GM18951 (cell line): Measurements from ENCODE around the gene PLA2G2A.

Source experiments
- POLR2A ChIP-seq: IDR thresholded peaks from 4 replicates; pipeline ENCODE4 v1.6.1; 2011; ENCODE audit warnings: mild to moderate bottlenecking; ENCODE audit not compliant: insufficient read length, insufficient read depth; ENCODE audit errors: extremely low read depth
- in situ Hi-C: fragments of 300-500 bp; cut with MboI; formaldehyde crosslinking; loops from one replicate; pipeline ENCODE4 v1.12.0; 2022; ENCODE audit warnings: low sequenced_read_pairs, mixed read lengths, inconsistent platforms; ENCODE audit not compliant: unreplicated experiment

PLA2G2A gene

DNA sequence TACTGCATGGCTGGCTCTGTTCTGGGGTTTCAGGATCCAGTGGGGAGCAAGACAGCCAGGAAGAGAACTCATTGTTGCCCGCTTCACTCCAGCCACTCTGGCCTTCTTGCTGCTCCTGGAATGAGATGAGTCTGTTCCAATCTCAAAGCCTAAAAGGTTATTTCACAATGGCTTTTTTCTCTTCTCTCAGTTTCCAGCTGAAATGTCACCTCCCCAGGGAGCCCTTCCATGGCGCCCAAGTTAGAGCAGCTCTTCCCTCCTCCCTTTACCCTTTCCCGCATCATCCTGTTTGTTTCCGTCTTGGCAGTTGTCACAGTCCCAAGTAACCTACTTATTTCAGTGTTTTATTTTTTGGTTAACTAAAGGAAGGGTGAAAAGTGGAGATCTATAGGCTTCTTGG lies 15.8 kb downstream of the PLA2G2A start:
- no peak for TF ChIP-seq POLR2A
- in situ Hi-C loops, result no loop called here

- in situ Hi-C loops, result no loop called here
- TF ChIP-seq POLR2A, result no peak
These were observed 18.8 kb downstream of the PLA2G2A start for GRCh38 chr1:19960591-19960990.

- TF ChIP-seq POLR2A, result no peak
- in situ Hi-C loops, result no loop called here
These were observed 21.6 kb downstream of the PLA2G2A start for GRCh38 chr1:19957779-19958178.

DNA sequence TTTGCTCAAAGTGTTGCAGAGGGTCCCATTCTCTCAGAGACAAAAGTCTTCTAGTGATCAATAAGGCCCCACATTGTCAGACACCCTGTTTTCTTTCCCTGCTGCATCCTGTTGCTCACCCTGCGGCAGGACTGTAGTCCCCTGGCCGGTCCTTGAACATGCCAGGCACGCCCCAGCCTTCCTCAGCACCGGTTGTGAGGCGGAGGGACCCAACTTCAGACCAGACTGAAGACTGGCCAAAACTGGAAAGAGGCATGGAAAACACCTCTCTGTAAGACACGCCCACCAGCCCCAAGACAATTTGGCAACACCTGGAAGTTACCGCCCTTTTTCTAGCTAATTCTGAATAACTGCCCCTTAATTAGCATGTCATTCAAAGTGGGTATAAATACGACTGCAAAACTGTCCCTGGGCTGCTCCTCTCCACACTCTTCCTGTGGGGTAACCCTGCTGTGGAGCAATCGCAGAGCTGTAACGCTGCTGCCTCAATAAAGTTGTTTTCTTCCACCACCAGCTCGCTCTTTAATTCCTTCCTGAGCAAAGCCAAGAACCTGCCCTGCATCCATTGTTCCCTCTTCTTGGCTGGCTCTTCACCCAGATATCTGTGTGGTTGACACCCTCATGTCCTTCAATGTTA lies 23.8 kb downstream of the PLA2G2A start:
- in situ Hi-C loops, result no loop called here
- no peak for TF ChIP-seq POLR2A

- in situ Hi-C loops, result no loop called here
- no peak for TF ChIP-seq POLR2A
These were observed 25.4 kb downstream of the PLA2G2A start for GRCh38 chr1:19954059-19954458.

DNA sequence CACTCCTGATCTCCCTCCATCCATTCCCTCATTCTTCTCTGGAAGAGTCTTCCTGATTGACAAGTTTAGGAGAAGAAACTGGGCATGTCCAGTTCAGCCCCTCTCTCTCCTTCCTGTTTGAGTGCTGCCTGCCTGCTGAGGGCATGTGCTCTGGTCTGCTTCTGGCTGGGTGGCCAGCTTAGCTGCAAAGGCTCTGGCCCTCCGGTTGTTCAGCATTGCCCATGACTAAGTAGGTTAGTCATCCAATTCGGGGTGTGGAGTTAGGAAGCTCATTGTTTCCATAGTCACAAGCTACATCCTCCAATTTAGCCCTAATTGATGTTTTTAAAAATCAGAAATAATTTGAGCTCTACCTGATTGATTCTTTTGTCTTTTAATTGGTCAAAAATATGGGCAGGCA lies 30.4 kb downstream of the PLA2G2A start:
- in situ Hi-C loops, result no loop called here
- no peak for TF ChIP-seq POLR2A

DNA sequence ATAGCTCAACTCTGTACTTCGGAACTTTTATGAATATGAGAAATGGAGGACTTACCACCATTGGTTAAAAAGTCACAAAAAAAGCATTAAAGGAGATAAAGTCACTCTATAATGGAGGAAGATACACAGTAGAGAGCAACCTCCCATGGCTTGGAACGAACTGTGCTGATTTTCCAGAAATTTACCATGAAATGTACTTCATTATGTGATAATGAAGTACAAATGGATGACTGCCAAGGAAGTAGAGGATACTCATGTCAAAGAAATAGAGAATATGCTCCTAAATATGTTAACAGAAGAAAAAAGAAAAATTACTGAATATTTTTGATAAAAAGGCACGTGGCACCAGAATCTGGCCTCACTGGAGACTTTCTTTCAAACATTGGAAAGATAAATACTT lies 32.4 kb downstream of the PLA2G2A start:
- TF ChIP-seq POLR2A, result no peak
- in situ Hi-C loops, result no loop called here

DNA sequence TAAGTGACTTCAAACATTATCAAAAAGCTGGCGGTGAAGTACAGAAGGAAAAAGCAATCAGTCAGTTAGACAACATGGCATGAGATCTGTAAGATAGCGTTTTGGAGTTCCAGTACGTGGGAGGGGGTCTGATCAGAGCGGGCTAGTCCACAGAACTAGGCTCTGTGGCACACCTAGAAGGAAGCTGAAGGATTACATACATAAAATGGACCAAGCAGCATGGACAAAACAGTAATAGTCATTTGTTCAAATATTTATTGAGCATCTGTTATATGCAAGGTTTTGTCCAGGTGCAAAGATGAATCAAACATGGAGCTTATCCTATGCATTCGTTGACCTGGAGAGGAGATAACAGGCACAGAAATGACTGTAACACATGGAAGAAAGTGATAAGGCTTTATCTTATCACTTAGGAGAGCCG lies 33.1 kb downstream of the PLA2G2A start:
- in situ Hi-C loops, result no loop called here

GRCh38 chr1:19945914-19946313 lies 33.5 kb downstream of the PLA2G2A start:
- in situ Hi-C loops, result no loop called here

More for the DNA sequence above, 33.1 kb downstream of the PLA2G2A start:
- TF ChIP-seq POLR2A, result no peak

DNA sequence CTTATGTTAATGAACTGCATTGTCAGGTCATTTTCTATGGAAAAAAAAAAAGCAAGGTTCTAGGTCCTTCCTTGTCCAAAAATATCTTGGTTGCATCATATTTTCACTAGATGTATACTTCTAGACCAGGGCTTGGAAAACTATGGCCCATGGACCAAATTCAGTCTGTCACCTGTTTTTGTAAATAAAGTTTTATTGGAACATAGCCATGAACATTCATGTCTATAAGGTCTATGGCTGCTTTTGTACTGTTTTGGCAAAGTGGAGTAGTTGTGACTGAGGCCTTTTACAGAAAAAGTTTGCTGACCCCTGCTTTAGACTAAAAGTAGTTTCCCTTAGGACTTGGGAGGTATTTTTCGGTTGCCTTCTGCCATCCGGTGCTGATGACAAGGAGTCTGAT lies 36.8 kb downstream of the PLA2G2A start:
- in situ Hi-C loops, result no loop called here
- no peak for TF ChIP-seq POLR2A

More at GRCh38 chr1:19945914-19946313, 33.5 kb downstream of the PLA2G2A start:
- no peak for TF ChIP-seq POLR2A

DNA sequence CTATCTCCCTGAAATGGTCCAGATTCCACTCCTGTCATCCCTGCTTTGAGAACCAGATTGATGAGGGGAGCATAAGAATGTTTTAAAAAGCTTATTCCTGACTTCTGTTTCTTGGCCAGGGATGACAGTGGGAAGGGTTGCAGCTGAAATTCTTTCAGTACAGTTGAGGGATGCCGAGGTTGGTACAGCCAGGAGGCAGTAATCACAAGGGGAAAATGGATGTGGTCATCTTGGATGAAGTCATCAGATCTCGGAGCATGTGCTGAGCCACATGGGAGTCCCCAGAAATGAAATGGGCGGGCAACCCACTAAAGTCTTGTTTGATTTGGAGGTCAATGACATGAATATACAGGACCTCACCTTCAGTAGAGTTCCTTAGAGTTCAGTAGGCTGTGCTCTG lies 37.3 kb downstream of the PLA2G2A start:
- in situ Hi-C loops, result no loop called here

DNA sequence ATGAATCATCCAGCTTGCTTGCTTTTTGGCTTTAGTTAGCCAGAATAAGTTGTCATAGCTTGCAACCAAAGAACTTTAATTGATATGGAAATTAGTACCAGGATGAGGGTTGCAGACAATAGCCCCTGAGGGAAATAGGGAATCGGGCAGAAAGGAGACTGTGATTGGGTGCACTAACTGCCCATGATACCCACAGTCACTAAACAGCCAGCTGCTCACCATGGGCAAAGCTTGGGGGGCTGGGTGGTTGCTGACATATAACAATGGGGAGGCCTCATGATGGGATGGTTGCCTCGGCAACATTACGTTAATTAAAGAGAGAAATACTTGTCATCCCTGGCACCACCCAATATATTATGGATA lies 38.2 kb downstream of the PLA2G2A start:
- in situ Hi-C loops, result no loop called here
- no peak for TF ChIP-seq POLR2A

More for the DNA sequence above, 37.3 kb downstream of the PLA2G2A start:
- no peak for TF ChIP-seq POLR2A

DNA sequence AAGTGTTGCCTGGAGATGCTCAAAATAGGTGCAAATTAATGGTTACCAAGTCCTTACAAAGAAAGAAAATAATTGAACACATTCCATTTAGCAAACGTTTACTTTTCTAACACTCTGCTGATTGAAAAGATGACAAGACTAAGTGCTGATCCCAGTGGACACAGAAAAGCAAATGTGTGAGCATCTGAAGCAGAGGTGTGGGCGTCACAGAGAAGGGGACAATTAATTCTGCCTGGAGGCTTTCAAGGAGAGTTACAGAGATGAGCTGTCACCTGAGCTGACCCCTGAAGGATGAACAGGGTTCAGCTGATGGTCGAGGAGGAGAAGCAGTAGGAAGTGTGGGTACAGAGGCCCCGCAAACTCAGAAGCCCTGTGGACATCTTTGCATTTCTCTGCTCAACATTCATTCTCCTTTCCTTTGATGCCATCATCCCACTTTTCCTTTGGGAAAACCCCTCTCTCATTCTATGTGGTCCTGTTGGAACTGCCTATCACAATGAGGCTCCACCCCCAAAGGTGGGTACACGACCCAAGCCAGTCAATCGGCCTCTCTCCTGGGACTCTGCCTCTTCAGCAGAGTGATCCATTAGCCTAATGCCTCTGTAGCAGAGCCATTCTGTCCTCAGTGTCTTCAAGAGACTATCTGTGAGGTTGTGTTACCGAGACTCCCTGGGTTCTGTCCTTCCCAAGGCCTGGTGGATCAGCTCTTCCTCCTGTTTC lies 38.8 kb downstream of the PLA2G2A start:
- in situ Hi-C loops, result no loop called here
- no peak for TF ChIP-seq POLR2A

GRCh38 chr1:19938472-19938871 lies 40.9 kb downstream of the PLA2G2A start:
- TF ChIP-seq POLR2A, result no peak
- in situ Hi-C loops, result no loop called here
